ENCODE measurements around the gene CASP8AP2. TPM values are rescaled to one million over a fixed set of nuclear protein-coding genes. Genes with fewer than 3 reads are reported as not detected.

CASP8AP2 gene
- total and polyA plus RNA-seq, 2 of the 13 experiments (the other 11 are each of a cell fraction or from before 2014, with no cell fraction given) = 5.7 to 13.5 TPM

- TF ChIP-seq KDM5A (IDR thresholded peaks at IDR 0.05; ENCODE audit: borderline replicate concordance, low read length) (no peak), ZBTB37 (CRISPR knock-in tag; IDR thresholded peaks at IDR 0.05) (no peak), HNF4G (IDR thresholded peaks at IDR 0.05; ENCODE audit: borderline replicate concordance, low read depth, low read length) (0 out of 2 replicates have a peak, but pooled peaks have one; percentile 20), HNF4G (CRISPR knock-in tag; IDR thresholded peaks at IDR 0.05; ENCODE audit: borderline replicate concordance, low read depth) (no peak)
Measured at GRCh38 chr6:89781070-89782034, 48.3 kb upstream of the CASP8AP2 start (continued).

- ChIA-PET CTCF (ENCODE audit: low intra/inter-chr PET ratio, low total read pairs) (no interaction called here), POLR2A (no interaction called here)
- Histone ChIP-seq H3K27ac (ENCODE audit: extremely low read length, insufficient read depth, low read length) (peak overlapping the region; percentile 18), H3K9me3 (ENCODE audit: low read length) (peaks cover 5% of the 10 kb centered on the region; the same call in 1 of the 2 replicates), H3K36me3 (replicated peaks in 1 of 2; ENCODE audit: control insufficient read depth in 1 of 2, insufficient read depth in 2 of 2, low read length in 2 of 2) (peaks cover 9 to 51% of the 10 kb centered on the region in 2 experiments), H2AFZ (ENCODE audit: low read length) (no peak overlapping the region), H3K4me3 (replicated peaks in 1 of 3; ENCODE audit: insufficient read depth in 1 of 3, low read depth in 2 of 3, low read length in 3 of 3) (no peak overlapping the region), H3K27me3 (ENCODE audit: control insufficient read depth in 1 of 2, insufficient read depth in 2 of 2, low read length in 2 of 2) (no peaks in the 10 kb centered on the region), H3K4me1 (ENCODE audit: insufficient read depth, low read length) (peaks cover 24% of the 10 kb centered on the region), H3K4me2 (ENCODE audit: low read depth, low read length) (no peak overlapping the region), H4K20me1 (ENCODE audit: insufficient read depth, low read length) (no peaks in the 10 kb centered on the region), H3K79me2 (ENCODE audit: insufficient read depth, low read length) (no peaks in the 10 kb centered on the region), H3K9ac (ENCODE audit: insufficient read depth, low read depth, low read length) (no peak overlapping the region)
- intact Hi-C loops (cut with micrococcal nuclease; ENCODE audit: unreplicated experiment) (no loop called here), in situ Hi-C loops (cut with HindIII; ENCODE audit: extremely low pct_ligation_motif_present, low pct_unique_long_range_greater_than_20kb) (no loop called here)
- no peak for FAIRE-seq
- WGBS (ENCODE audit: low lambda C conversion rate) = 100% methylated on average over 1 of the region's 1 CpG
- no peak for ATAC-seq
- no TSS peak for BruUV-seq (replicated peaks)
- TF ChIP-seq ZNF546 (CRISPR knock-in tag; conservative IDR thresholded peaks at IDR 0.05) (no peak), ZNF496 (CRISPR knock-in tag; IDR thresholded peaks at IDR 0.05; ENCODE audit: insufficient replicate concordance) (no peak), KDM5B (CRISPR knock-in tag; IDR thresholded peaks at IDR 0.05; ENCODE audit: borderline replicate concordance) (no peak)
- DNase-seq (ENCODE audit: low spot score) = no peak
Measured at GRCh38 chr6:89782222-89782621, 47.5 kb upstream of the CASP8AP2 start.

Measured in HepG2 (cell line).